Heart right ventricle (tissue), 16 donors: ENCODE measurements around the gene MBD5. TPM values are rescaled to one million over a fixed set of nuclear protein-coding genes. Genes with fewer than 3 reads are reported as not detected.

Experiments used
- ATAC-seq, 8 donors: fragments of 200-7000 bp; cut with Tn5 transposase; one replicate each; pipeline ENCODE4 v1.9.1; 2020; ENCODE audit warnings: mild to moderate bottlenecking in 8 of 8, moderate library complexity in 8 of 8, moderate number of reproducible peaks in 1 of 8
- DNase-seq, 2 donors: peaks; one replicate each; pipeline ENCODE4 v3.0.0-alpha.2; 2020
- H3K27ac ChIP-seq, 10 donors: fragments of 200-600 bp; sonication (generic) in 2 of 10; one replicate each; pipeline versions ENCODE4 v1.5.0 to v1.8.0; 2020 to 2022; ENCODE audit warnings: mild to moderate bottlenecking in 3 of 10
- H3K27me3 ChIP-seq, 7 donors: fragments of 200-600 bp; one replicate each; pipeline ENCODE4 v1.8.0; 2021 to 2022; ENCODE audit warnings: mild to moderate bottlenecking in 2 of 7
- H3K36me3 ChIP-seq, 9 donors: fragments of 200-600 bp; sonication (generic) in 1 of 9; one replicate each; pipeline versions ENCODE4 v1.5.0 to v1.8.0; 2020 to 2022; ENCODE audit warnings: mild to moderate bottlenecking in 2 of 9
- H3K4me1 ChIP-seq, 9 donors: fragments of 200-600 bp; sonication (generic) in 1 of 9; one replicate each; pipeline versions ENCODE4 v1.5.0 to v1.8.0; 2020 to 2022; ENCODE audit warnings: mild to moderate bottlenecking in 4 of 9
- H3K4me3 ChIP-seq, 10 donors: fragments of 200-600 bp; sonication (generic) in 2 of 10; one replicate each; pipeline versions ENCODE4 v1.5.0 to v1.8.0; 2020 to 2022; ENCODE audit warnings: mild to moderate bottlenecking in 7 of 10, moderate library complexity in 2 of 10
- H3K9me3 ChIP-seq, 11 donors: fragments of 200-600 bp in 10 of 11; sonication (generic) in 2 of 11; one replicate each; pipeline versions ENCODE4 v1.5.0 to v1.8.0; 2013 to 2022; ENCODE audit warnings: mild to moderate bottlenecking in 2 of 11, control low read depth in 1 of 11, moderate library complexity in 1 of 11
- WGBS, 2 donors: extraction: QIAGEN DNeasy Blood & Tissue Kit; methylation state at CpG; one replicate each; pipeline ENCODE4 v1.1.7; 2013; ENCODE audit warnings: inconsistent platforms in 1 of 2; 5-methylcytosine and 5-hydroxymethylcytosine counted together
- intact Hi-C, 10 donors: fragments of 100-400 bp; cut with DNase I; formaldehyde crosslinking; loops; one replicate each; pipeline versions ENCODE4 v1.11.1 to v1.14.2; 2022
- polyA plus RNA-seq, 2 donors: library from polyadenylated mRNA; stranded (reverse); fragments of 200-250 nt; gene quantifications; one replicate each; pipeline ENCODE4 v1.2.3, GENCODE V29; 2013
- total RNA-seq, 10 donors: library from RNA; stranded (reverse); fragmentation: NEBNext Ultra II Directional in 3 of 10; extraction: Animal tissue kit (Norgen Biotek cat#: 25700) in 3 of 10; gene quantifications; one replicate each; pipeline versions ENCODE4 v1.2.1 to v1.2.4, GENCODE V29; 2021 to 2023
- TF ChIP-seq, protein P1 (sequence below), 9 donors: fragments of 200-600 bp; sonication (generic) in 2 of 9; IDR thresholded peaks; one replicate each; pipeline versions ENCODE4 v1.5.0 to v1.8.0; 2021 to 2022; ENCODE audit warnings: antibody characterized with exemption in 9 of 9, mild to moderate bottlenecking in 5 of 9, moderate library complexity in 1 of 9
- donor health status: Arrhythmogenic right ventricular cardiomyopathy.
- donor health status: ischemic (EF 13 %, LVEDD 7.1; RV severe dilation, severe dysfunction).
- donor health status: healthy with polysubstance abuse.
- donor health status: DM: no; HTN: yes; CAD: no.
- donor health status: DM: no; HTN: no; CAD: no.
- donor health status: ischemic (EF 25% LVEDD 6.9; RV normal size, moderate dysfunction).
- donor health status: ischemic (EF 25% LVEDD 5.7; RV mildly dilated, moderate dysfunction).
- donor health status: healthy.
- donor health status: DM: yes; HTN: yes; CAD: no.
- donor health status: Ischemic cardiomyopathy.
- donor health status: ischemic (EF 35%, LVEDD 5.7; RV mildly dilated, moderate dysfunction).
- donor health status: nonischemic (EF 11% LVEDD 7.7; RV severe dilation, severe dysfunction).
- donor health status: DM: yes; HTN: yes; CAD: no.
- donor health status: PGD.
- donor health status: ischemic (EF 29% LVEDD 5.4; RV normal size, mild dysfunction).
- donor health status: nonischemic (EF 23%, LVEDD 6.1; RV moderate dilation, normal function).

The MBD5 gene
- total and polyA plus RNA-seq, 12 donors, result 3.4 to 39.8 (median 35.2) TPM

DNA sequence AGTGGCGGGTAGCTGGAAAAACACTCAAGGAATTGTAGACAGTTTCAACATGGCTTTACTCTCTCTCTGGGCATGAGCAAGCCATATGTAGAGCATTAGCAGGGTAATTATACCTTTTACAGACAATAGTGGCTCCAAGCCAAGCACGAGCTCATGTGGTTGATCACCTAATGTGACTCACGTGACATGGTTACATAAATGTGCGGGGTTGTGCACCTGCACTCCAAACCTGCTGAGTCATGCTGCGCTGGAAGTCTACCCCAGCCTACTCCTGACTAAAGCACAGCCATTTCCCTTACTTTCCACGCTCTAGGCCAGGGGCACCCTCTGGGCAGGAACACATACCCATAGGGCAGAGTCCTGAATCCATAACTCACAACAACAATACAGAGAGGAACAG, 232.8 kb downstream of the MBD5 start:
- 92 to 96% methylated on average over 6 of the region's 6 CpGs for WGBS, 2 donors
- Histone ChIP-seq H3K27me3 (no peaks in the 10 kb centered on the region), H3K36me3 (peaks cover 0 to 7% (median 0%) of the 10 kb centered on the region in 9 donors), H3K27ac (no peak overlapping the region), H3K4me1 (no peaks in the 10 kb centered on the region), H3K4me3 (no peak overlapping the region), H3K9me3 (peaks cover 0 to 15% (median 0%) of the 10 kb centered on the region in 11 donors)
- intact Hi-C loops, result no loop called here
- ATAC-seq, result no peak
- TF ChIP-seq, protein P1, sequence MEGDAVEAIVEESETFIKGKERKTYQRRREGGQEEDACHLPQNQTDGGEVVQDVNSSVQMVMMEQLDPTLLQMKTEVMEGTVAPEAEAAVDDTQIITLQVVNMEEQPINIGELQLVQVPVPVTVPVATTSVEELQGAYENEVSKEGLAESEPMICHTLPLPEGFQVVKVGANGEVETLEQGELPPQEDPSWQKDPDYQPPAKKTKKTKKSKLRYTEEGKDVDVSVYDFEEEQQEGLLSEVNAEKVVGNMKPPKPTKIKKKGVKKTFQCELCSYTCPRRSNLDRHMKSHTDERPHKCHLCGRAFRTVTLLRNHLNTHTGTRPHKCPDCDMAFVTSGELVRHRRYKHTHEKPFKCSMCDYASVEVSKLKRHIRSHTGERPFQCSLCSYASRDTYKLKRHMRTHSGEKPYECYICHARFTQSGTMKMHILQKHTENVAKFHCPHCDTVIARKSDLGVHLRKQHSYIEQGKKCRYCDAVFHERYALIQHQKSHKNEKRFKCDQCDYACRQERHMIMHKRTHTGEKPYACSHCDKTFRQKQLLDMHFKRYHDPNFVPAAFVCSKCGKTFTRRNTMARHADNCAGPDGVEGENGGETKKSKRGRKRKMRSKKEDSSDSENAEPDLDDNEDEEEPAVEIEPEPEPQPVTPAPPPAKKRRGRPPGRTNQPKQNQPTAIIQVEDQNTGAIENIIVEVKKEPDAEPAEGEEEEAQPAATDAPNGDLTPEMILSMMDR (IDR thresholded peaks at IDR 0.05), result no peak
- DNase-seq, result no peak

- H3K27ac ChIP-seq, result no peak overlapping the region
- TF ChIP-seq, protein P1 (IDR thresholded peaks at IDR 0.05), result no peak
- no peak overlapping the region for H3K4me3 ChIP-seq
- H3K4me1 ChIP-seq, result no peaks in the 10 kb centered on the region
- peaks cover 0 to 27% (median 0%) of the 10 kb centered on the region in 11 donors for H3K9me3 ChIP-seq
- DNase-seq (no peak), ATAC-seq (peak in 1 of 8 donors; percentile 46)
- H3K36me3 ChIP-seq, result peaks cover 0 to 11% (median 0%) of the 10 kb centered on the region in 9 donors
- intact Hi-C loops, result no loop called here
- no peaks in the 10 kb centered on the region for H3K27me3 ChIP-seq
- WGBS, 2 donors, result 92 to 93% methylated on average over 8 of the region's 8 CpGs
Measured at GRCh38 chr2:148255929-148256328, 235.0 kb downstream of the MBD5 start.

DNA sequence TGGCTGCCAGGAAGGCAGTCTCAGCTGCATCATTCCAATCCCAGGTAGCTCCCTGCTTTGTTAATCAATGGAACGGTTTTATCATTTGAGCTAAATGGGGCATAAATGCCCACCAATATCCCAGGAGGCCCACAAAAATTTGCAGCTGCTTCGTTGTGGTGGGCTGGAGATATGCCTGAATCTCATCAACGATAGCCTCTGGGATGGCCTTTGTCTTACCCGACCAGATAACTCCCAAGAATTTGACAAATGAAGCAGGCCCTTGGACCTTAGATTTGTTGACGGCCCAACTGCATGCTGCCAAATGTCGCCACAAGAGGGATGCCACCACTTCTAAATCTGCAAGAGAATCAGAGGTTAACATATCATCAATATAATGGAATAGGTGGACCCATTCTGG, 236.4 kb downstream of the MBD5 start:
- no peak for DNase-seq
- no peak overlapping the region for H3K4me3 ChIP-seq
- no peaks in the 10 kb centered on the region for H3K4me1 ChIP-seq
- WGBS, 2 donors, result 93 to 97% methylated on average over 6 of the region's 6 CpGs
- ATAC-seq, result no peak
- no peaks in the 10 kb centered on the region for H3K27me3 ChIP-seq
- TF ChIP-seq, protein P1 (IDR thresholded peaks at IDR 0.05), result no peak
- intact Hi-C loops, result no loop called here
- H3K27ac ChIP-seq, result no peak overlapping the region
- peaks cover 0 to 11% (median 0%) of the 10 kb centered on the region in 9 donors for H3K36me3 ChIP-seq
- peaks cover 0 to 27% (median 0%) of the 10 kb centered on the region in 11 donors for H3K9me3 ChIP-seq

GRCh38 chr2:148258124-148258523, 237.2 kb downstream of the MBD5 start:
- TF ChIP-seq, protein P1 (IDR thresholded peaks at IDR 0.05), result no peak
- DNase-seq (no peak), ATAC-seq (no peak)
- H3K9me3 ChIP-seq, result peaks cover 0 to 20% (median 0%) of the 10 kb centered on the region in 11 donors
- 78 to 79% methylated on average over 10 of the region's 10 CpGs for WGBS, 2 donors
- no peak overlapping the region for H3K27ac ChIP-seq
- peaks cover 0 to 11% (median 0%) of the 10 kb centered on the region in 9 donors for H3K36me3 ChIP-seq
- H3K4me3 ChIP-seq, result no peak overlapping the region
- no peaks in the 10 kb centered on the region for H3K27me3 ChIP-seq
- H3K4me1 ChIP-seq, result no peaks in the 10 kb centered on the region
- intact Hi-C loops, result no loop called here
